Measurements from ENCODE around the gene RGS6. TPM values are rescaled to one million over a fixed set of nuclear protein-coding genes. Genes with fewer than 3 reads are reported as not detected.

RGS6 gene
- total RNA-seq, 2 donors from 2014 or later: 0.08 TPM; not detected in 1

- peaks cover 6% of the 10 kb centered on the region for H3K36me3 Mint-ChIP-seq
- peak overlapping the region; percentile 80 for H3K4me3 Mint-ChIP-seq
- peak overlapping the region in 1 of 2 donors; percentile 78 for H3K27ac Mint-ChIP-seq
- H3K4me1 Mint-ChIP-seq (ENCODE audit: low read depth in 2 of 2): peaks cover 49 to 52% of the 10 kb centered on the region in 2 donors
- DNase-seq (ENCODE audit: low spot score): no peak
- no peaks in the 10 kb centered on the region for H3K9me3 Mint-ChIP-seq
- H3K27me3 Mint-ChIP-seq: peaks cover 38 to 43% of the 10 kb centered on the region in 2 donors
- ATAC-seq: no peak
Measured at GRCh38 chr14:72595152-72595862, 663.1 kb downstream of the RGS6 start.

DNA sequence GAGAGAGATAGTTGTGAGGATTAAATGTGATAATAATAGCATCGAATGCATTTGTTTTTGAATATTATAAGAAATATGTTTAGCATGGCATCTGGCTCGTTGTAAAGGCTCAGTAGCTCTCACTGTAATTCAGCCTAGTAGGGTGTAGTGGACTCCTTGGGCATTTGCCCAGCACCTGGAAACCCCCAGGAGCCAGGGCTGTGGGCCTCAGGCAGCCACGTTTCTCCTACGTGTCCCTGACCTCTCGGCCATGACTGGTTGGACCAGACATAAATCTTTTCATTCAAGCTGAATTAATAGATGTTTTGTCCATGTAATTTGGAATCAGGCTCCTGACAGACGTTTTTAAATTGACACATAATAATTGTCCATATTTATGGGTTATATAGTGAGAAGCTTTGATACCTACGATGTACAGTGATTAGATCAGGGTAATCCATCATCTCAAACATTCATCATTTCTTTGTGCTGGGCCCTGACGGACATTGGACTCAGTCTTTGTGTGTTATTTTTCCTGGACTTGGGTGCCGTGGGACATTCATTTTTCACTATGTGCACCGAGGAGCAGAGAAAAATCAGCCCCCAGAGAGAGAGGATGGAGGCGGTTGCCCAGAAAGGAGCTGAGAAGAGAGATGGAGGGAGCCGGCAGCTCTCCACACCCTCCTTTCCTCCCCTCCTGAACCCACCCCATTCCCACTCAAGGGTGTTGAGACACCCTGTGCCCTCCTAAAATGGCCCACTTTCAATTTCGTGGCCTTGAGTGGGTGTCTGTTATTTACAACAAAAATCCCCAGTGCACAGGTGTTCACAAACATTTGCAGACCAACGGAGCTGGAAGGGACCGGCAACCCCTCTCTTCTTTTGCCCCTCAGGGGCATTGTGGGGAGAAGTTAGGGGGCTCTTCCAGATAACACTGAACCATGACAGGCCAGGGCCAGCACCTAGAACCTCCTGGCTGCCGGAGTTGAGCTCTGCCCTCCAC, 665.3 kb downstream of the RGS6 start:
- Mint-ChIP-seq H3K27ac (peak overlapping the region in 1 of 2 donors; percentile 14), H3K27me3 (peaks cover 39 to 41% of the 10 kb centered on the region in 2 donors), H3K36me3 (no peaks in the 10 kb centered on the region), H3K4me3 (peak overlapping the region; percentile 8), H3K9me3 (no peaks in the 10 kb centered on the region), H3K4me1 (ENCODE audit: low read depth in 2 of 2) (peaks cover 33 to 37% of the 10 kb centered on the region in 2 donors)
- no peak for DNase-seq (ENCODE audit: low spot score)
- ATAC-seq: no peak

DNA sequence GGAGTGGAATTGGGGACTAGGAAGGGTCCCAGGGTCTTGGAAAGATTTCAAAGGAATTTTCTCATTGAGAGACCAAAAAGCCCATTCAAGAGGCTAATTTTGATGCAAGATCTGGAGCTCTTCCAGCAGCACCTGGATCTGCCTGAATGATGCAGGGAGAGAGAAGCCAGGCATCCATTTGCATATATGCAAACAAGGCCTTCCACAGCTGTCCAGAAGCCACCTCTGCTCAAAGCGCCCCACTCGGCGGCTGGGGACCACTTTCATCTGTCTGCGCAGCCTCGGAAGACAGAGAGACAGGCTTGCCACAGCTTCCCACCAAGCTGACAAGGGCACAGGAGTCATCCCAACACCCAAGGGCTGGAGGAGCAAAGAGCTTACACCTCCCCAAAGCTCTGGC, 666.1 kb downstream of the RGS6 start:
- ATAC-seq (no peak), DNase-seq (ENCODE audit: low spot score) (no peak)
- Mint-ChIP-seq H3K4me3 (peak overlapping the region; percentile 8), H3K9me3 (no peaks in the 10 kb centered on the region), H3K4me1 (ENCODE audit: low read depth in 2 of 2) (peaks cover 28 to 31% of the 10 kb centered on the region in 2 donors), H3K27ac (no peak overlapping the region), H3K27me3 (peaks cover 37 to 38% of the 10 kb centered on the region in 2 donors), H3K36me3 (no peaks in the 10 kb centered on the region)

DNA sequence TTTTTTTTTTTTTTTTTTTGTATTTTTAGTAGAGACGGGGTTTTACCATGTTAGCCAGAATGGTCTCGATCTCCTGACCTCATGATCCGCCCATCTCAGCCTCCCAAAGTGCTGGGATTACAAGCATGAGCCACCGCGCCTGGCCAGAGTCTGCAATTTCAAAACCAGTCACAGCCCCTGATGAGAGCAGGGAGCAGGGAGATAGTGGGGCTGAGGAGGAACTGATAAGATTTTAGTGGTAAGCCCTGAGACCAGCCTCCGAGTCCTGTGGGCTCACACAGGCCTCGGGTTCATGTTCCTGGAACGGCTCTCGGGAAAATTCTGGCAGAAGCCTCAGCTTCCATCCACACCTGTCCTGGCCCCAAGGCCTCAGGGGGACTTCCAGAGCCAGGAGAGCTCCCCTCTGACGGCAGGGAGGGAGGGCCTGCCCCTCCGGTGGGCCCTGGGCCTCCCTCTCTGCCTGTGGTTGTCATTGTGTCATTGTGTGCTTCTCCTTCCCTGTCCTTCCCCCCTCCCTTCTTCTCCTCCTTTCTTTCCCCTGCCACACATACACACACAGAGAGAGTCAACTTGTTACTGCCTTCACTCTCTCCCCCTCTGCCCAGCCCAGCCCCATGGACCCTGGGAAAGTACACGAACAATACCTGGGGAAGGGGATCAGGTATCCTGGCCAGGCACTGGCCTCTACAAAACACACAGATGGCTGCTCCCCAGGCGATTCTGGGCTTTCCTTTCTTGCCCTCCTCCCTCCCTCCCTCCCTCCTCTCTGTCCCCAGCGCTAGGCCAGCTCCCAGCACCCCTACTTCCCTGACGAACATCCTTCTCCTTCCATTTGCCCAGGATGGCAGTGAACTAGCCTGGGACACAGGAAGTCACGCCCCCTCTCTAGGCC, 667.6 kb downstream of the RGS6 start:
- no peak for ATAC-seq
- peaks cover 47 to 49% of the 10 kb centered on the region in 2 donors for H3K27me3 Mint-ChIP-seq
- peaks cover 17 to 21% of the 10 kb centered on the region in 2 donors for H3K4me1 Mint-ChIP-seq (ENCODE audit: low read depth in 2 of 2)
- DNase-seq (ENCODE audit: low spot score): no peak
- H3K9me3 Mint-ChIP-seq: no peaks in the 10 kb centered on the region
- H3K4me3 Mint-ChIP-seq: no peak overlapping the region
- no peaks in the 10 kb centered on the region for H3K36me3 Mint-ChIP-seq
- no peak overlapping the region for H3K27ac Mint-ChIP-seq

GRCh38 chr14:72600551-72601330, 668.5 kb downstream of the RGS6 start:
- Mint-ChIP-seq H3K9me3 (no peaks in the 10 kb centered on the region), H3K36me3 (no peaks in the 10 kb centered on the region), H3K4me1 (ENCODE audit: low read depth in 2 of 2) (peaks cover 8 to 14% of the 10 kb centered on the region in 2 donors), H3K27ac (peak overlapping the region in 1 of 2 donors; percentile 8), H3K4me3 (no peak overlapping the region), H3K27me3 (peaks cover 50 to 51% of the 10 kb centered on the region in 2 donors)
- ATAC-seq: no peak
- no peak for DNase-seq (ENCODE audit: low spot score)

DNA sequence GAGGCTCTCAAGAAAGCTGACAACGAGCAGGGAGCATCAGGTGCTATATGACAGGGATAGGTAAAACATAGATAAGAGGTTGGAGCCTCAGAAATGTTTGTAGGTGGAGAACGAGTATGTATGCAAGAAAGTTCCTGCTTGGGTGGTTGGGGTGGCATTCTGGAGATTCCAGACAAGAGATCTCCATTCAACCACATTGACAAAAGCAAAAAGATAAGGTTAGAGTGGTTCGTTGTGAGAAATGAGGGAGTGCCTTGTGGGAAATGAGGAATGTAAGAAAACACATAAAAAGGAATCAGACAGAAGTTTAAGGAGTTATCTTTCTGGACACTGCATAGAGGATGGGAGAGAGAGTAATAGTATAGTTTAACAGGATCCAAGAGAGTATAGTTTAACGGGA, 671.4 kb downstream of the RGS6 start:
- no peak for ATAC-seq
- H3K27ac Mint-ChIP-seq: no peak overlapping the region
- H3K4me1 Mint-ChIP-seq (ENCODE audit: low read depth in 2 of 2): peaks cover 7 to 13% of the 10 kb centered on the region in 2 donors
- H3K27me3 Mint-ChIP-seq: peaks cover 60 to 68% of the 10 kb centered on the region in 2 donors
- H3K4me3 Mint-ChIP-seq: no peak overlapping the region
- no peaks in the 10 kb centered on the region for H3K9me3 Mint-ChIP-seq
- no peak for DNase-seq (ENCODE audit: low spot score)
- H3K36me3 Mint-ChIP-seq: no peaks in the 10 kb centered on the region

DNA sequence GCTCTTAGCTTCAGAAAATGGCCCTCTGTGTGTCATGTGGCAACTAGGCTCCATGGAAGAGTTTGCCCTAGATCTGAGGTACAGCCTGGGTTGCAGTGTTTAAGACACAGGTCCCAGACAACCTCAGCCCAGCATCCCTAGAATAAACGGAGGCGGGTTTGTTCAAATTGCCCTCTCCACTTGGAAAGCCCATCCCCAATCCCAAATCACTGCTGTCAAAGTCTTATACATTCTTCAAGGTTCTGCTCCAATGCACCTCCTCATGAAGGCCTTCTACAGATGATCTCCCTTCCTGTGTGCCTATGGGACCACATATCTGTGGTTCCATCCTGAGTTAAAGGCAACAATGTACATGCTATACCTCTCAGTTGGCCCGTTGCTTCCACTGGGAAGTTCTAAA, 671.9 kb downstream of the RGS6 start:
- no peak overlapping the region for H3K4me3 Mint-ChIP-seq
- peaks cover 7 to 13% of the 10 kb centered on the region in 2 donors for H3K4me1 Mint-ChIP-seq (ENCODE audit: low read depth in 2 of 2)
- DNase-seq (ENCODE audit: low spot score): no peak
- H3K36me3 Mint-ChIP-seq: no peaks in the 10 kb centered on the region
- no peak for ATAC-seq
- H3K27ac Mint-ChIP-seq: peak overlapping the region; percentile 0 to 27
- peaks cover 65 to 73% of the 10 kb centered on the region in 2 donors for H3K27me3 Mint-ChIP-seq
- H3K9me3 Mint-ChIP-seq: no peaks in the 10 kb centered on the region

GRCh38 chr14:72605096-72605920, 673.1 kb downstream of the RGS6 start:
- DNase-seq (ENCODE audit: low spot score) (no peak), ATAC-seq (no peak)
- Mint-ChIP-seq H3K4me1 (ENCODE audit: low read depth in 2 of 2) (peaks cover 7 to 8% of the 10 kb centered on the region in 2 donors), H3K4me3 (no peak overlapping the region), H3K27me3 (peaks cover 68 to 73% of the 10 kb centered on the region in 2 donors), H3K27ac (peak overlapping the region; percentile 0 to 27), H3K9me3 (no peaks in the 10 kb centered on the region), H3K36me3 (no peaks in the 10 kb centered on the region)

DNA sequence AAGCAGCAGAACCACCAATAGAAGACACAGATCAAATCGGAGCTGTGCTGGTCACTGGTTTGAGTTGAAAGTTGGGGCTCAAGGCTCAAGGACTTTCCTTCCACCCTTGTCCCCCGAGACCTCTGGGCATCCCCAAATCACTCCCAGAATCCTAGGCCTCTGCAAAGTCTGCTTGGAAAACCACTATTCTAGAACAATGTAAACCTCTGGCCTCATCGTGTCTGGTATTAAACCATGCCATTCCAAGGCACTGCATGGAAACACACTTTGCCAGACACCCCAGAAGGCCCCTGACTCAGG, 673.6 kb downstream of the RGS6 start:
- peaks cover 64 to 69% of the 10 kb centered on the region in 2 donors for H3K27me3 Mint-ChIP-seq

GRCh38 chr14:72606879-72607278, 674.6 kb downstream of the RGS6 start:
- Mint-ChIP-seq H3K27ac (peak overlapping the region in 1 of 2 donors; percentile 20), H3K27me3 (peaks cover 55 to 64% of the 10 kb centered on the region in 2 donors), H3K4me1 (ENCODE audit: low read depth in 2 of 2) (peaks cover 4 to 7% of the 10 kb centered on the region in 2 donors), H3K9me3 (no peaks in the 10 kb centered on the region), H3K4me3 (no peak overlapping the region), H3K36me3 (no peaks in the 10 kb centered on the region)
- no peak for DNase-seq (ENCODE audit: low spot score)
- ATAC-seq: no peak

More for the DNA sequence above, 673.6 kb downstream of the RGS6 start:
- H3K9me3 Mint-ChIP-seq: no peaks in the 10 kb centered on the region
- H3K4me3 Mint-ChIP-seq: no peak overlapping the region
- H3K27ac Mint-ChIP-seq: no peak overlapping the region
- DNase-seq (ENCODE audit: low spot score): no peak
- H3K36me3 Mint-ChIP-seq: no peaks in the 10 kb centered on the region
- ATAC-seq: no peak
- H3K4me1 Mint-ChIP-seq (ENCODE audit: low read depth in 2 of 2): peaks cover 4 to 7% of the 10 kb centered on the region in 2 donors

- Mint-ChIP-seq H3K27me3 (peaks cover 56 to 67% of the 10 kb centered on the region in 2 donors), H3K9me3 (no peaks in the 10 kb centered on the region), H3K36me3 (no peaks in the 10 kb centered on the region), H3K27ac (no peak overlapping the region), H3K4me1 (ENCODE audit: low read depth in 2 of 2) (peaks cover 4 to 7% of the 10 kb centered on the region in 2 donors), H3K4me3 (no peak overlapping the region)
- ATAC-seq (no peak), DNase-seq (ENCODE audit: low spot score) (no peak)
Measured at GRCh38 chr14:72607386-72608130, 675.3 kb downstream of the RGS6 start.

Data from natural killer cell treated with Interleukin-12 subunit alpha and Interleukin-12 subunit beta and Interleukin-15 and Interleukin-18, amount 100 ng/mL, for 72 hours (primary cell).